ENCODE results near the gene BUD23. TPM values are rescaled to one million over a fixed set of nuclear protein-coding genes. Genes with fewer than 3 reads are reported as not detected.

BUD23 gene
- total and polyA plus RNA-seq, 10 donors = 44.2 to 71.4 (median 54.6) TPM

- TF ChIP-seq POLR2AphosphoS5 (IDR thresholded peaks at IDR 0.05) (no peak), POLR2A (IDR thresholded peaks at IDR 0.05) (no peak), CTCF (IDR thresholded peaks at IDR 0.05 in 8 of 11, conservative IDR thresholded peaks at IDR 0.05 in 3 of 11) (no peak)
- no peak for DNase-seq
- Histone ChIP-seq H3K9me3 (no peaks in the 10 kb centered on the region), H3K36me3 (no peaks in the 10 kb centered on the region), H3K4me3 (no peak overlapping the region), H3K4me1 (peaks cover 0 to 16% (median 4%) of the 10 kb centered on the region in 6 donors), H3K27me3 (replicated peaks in 1 of 7) (peaks cover 0 to 36% (median 5%) of the 10 kb centered on the region in 7 donors), H3K27ac (no peak overlapping the region)
- 62 to 70% (median 63%) methylated on average over 5 of the region's 5 CpGs for WGBS, 5 donors
- intact Hi-C loops (cut with DNase I; ENCODE audit: low total_unique reads) = loop anchor here (2.0 kb wide), 1 partner anchor 122 kb away; no protein-coding TSS in a partner anchor
Measured at GRCh38 chr7:73728551-73728950, 45.2 kb downstream of the BUD23 start.

GRCh38 chr7:73730485-73730884 is 47.1 kb downstream of the BUD23 start:
- 7 to 16% (median 11%) methylated on average over 3 of the region's 3 CpGs for whole genome bisulfite sequencing, 5 donors
- Histone ChIP-seq H3K27me3 (replicated peaks in 1 of 7) (peaks cover 0 to 36% (median 5%) of the 10 kb centered on the region in 7 donors), H3K9me3 (no peaks in the 10 kb centered on the region), H3K4me3 (no peak overlapping the region), H3K4me1 (peaks cover 0 to 28% (median 15%) of the 10 kb centered on the region in 6 donors), H3K36me3 (peaks cover 0 to 2% (median under 1%) of the 10 kb centered on the region in 6 donors), H3K27ac (no peak overlapping the region)
- no peak for DNase-seq
- TF ChIP-seq POLR2A (IDR thresholded peaks at IDR 0.05) = no peak
- no peak for TF ChIP-seq POLR2AphosphoS5 (IDR thresholded peaks at IDR 0.05)
- no peak for TF ChIP-seq CTCF (IDR thresholded peaks at IDR 0.05 in 8 of 11, conservative IDR thresholded peaks at IDR 0.05 in 3 of 11)
- intact Hi-C loops (cut with DNase I; ENCODE audit: low total_unique reads) = loop anchor here (10.0 kb wide), 1 partner anchor 46 kb away; the partner anchor contains the start of genes BUD23 and DNAJC30

DNA sequence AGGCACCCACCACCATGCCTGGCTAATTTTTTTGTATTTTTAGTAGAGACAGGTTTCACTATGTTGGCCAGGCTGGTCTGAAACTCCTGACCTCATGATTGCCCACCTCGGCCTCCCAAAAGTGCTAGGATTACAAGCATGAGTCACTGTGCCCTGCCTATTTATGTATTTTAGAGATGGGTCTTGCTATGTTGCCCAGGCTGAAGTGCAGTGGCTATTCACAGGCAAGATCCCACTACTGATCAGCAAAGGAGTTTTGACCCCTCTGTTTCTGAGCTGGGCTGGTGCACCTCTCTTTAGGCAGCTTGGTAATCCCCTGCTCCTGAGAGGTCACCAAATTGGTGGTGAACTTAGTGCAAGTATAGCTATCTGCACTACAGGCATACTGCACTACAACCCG is 49.0 kb downstream of the BUD23 start:
- peaks cover 0 to 21% (median 13%) of the 10 kb centered on the region in 6 donors for H3K36me3 ChIP-seq
- no peaks in the 10 kb centered on the region for H3K9me3 ChIP-seq
- no peak for TF ChIP-seq POLR2AphosphoS5 (IDR thresholded peaks at IDR 0.05)
- TF ChIP-seq CTCF (IDR thresholded peaks at IDR 0.05 in 8 of 11, conservative IDR thresholded peaks at IDR 0.05 in 3 of 11) = no peak
- no peak for TF ChIP-seq POLR2A (IDR thresholded peaks at IDR 0.05)
- intact Hi-C loops (cut with DNase I; ENCODE audit: low total_unique reads) = loop anchor here (10.0 kb wide), 1 partner anchor 48 kb away; the partner anchor contains the start of genes BUD23 and DNAJC30
- no peak for DNase-seq
- peaks cover 0 to 20% (median 1%) of the 10 kb centered on the region in 7 donors for H3K27me3 ChIP-seq (replicated peaks in 1 of 7)
- WGBS, 5 donors = 58 to 88% (median 67%) methylated on average over 2 of the region's 2 CpGs
- H3K27ac ChIP-seq = no peak overlapping the region
- H3K4me3 ChIP-seq = no peak overlapping the region
- peaks cover under 1 to 39% (median 18%) of the 10 kb centered on the region in 6 donors for H3K4me1 ChIP-seq

DNA sequence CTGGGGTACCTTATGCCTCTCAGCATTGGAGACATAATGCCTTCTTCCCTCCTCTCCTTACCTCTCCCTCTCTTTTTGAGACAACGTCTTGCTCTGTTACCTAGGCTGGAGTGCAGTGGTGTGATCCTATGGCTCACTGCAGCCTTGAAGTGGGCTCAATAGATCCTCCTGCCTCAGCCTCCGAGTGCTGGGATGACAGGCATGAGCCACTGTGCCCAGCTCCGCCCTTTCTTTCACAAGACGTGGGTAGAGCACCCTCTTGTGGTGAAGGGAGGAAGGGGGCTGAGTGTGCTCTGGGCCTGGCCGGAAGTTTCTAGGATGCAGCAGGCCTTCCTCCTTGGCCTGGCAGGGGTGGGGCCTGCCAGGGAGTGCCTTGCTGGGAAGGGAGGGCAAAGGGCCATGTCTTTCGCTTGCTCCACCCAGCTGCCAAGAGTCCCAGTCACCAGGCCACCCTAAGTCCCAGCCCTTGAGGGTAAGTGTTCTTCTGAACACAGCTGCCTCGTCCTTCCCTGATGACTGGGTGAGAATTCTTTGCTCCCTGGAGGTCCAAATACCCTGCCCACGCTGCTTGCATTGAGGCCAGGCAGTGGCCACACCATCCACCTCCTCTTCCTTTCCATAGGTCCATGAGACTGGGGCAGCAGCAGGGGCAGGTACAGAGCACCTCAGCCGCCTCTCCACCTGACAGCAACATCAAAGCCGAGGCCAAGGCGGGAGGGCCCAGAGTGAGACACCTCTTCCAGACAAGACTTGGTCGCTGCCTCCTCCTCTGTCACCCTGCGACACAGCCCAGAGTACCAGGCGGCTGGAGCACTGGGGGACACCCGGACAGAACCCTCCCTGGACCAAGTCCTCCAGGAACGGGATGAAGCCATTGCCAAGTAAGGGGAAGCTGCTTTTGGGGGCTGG is 51.5 kb downstream of the BUD23 start:
- Histone ChIP-seq H3K9me3 (no peaks in the 10 kb centered on the region), H3K4me3 (peak overlapping the region in 1 of 8 donors; percentile 9), H3K36me3 (peaks cover 0 to 23% (median 14%) of the 10 kb centered on the region in 6 donors), H3K27ac (peak overlapping the region; percentile 6 to 89 (median 69)), H3K4me1 (peaks cover 6 to 57% (median 31%) of the 10 kb centered on the region in 6 donors), H3K27me3 (replicated peaks in 1 of 7) (no peaks in the 10 kb centered on the region)
- TF ChIP-seq CTCF (IDR thresholded peaks at IDR 0.05 in 8 of 11, conservative IDR thresholded peaks at IDR 0.05 in 3 of 11) (peak; percentile 81 to 98 (median 95)), POLR2A (IDR thresholded peaks at IDR 0.05) (no peak), POLR2AphosphoS5 (IDR thresholded peaks at IDR 0.05) (peak; percentile 71 to 88 (median 85))
- intact Hi-C loops (cut with DNase I; ENCODE audit: low total_unique reads) = loop anchor here (5.0 to 10.0 kb wide), 2 partner anchors 50 to 117 kb away; partner anchors contain the start of genes BUD23 and DNAJC30
- WGBS, 5 donors = 37 to 70% (median 61%) methylated on average over 6 to 16 of the region's 16 CpGs
- peak; percentile 93 for DNase-seq

Measured in spleen (tissue), 11 donors.